HG03565 (cell line): ENCODE data around the gene MIOX.
A peak's percentile ranks its signal among the peaks of the same experiment; 100 is the strongest.
"Not testable (repeated sequence)": the region's sequence is repeated elsewhere in the genome, so short reads cannot be mapped to it uniquely, and the experiment has no call there.

Experiments used
- ATAC-seq: cut with Tn5 transposase; IDR thresholded peaks from one replicate; pipeline ENCODE4 v1.9.1; 2021; ENCODE audit warnings: mild to moderate bottlenecking, moderate library complexity; ENCODE audit not compliant: unreplicated experiment

The MIOX gene

DNA sequence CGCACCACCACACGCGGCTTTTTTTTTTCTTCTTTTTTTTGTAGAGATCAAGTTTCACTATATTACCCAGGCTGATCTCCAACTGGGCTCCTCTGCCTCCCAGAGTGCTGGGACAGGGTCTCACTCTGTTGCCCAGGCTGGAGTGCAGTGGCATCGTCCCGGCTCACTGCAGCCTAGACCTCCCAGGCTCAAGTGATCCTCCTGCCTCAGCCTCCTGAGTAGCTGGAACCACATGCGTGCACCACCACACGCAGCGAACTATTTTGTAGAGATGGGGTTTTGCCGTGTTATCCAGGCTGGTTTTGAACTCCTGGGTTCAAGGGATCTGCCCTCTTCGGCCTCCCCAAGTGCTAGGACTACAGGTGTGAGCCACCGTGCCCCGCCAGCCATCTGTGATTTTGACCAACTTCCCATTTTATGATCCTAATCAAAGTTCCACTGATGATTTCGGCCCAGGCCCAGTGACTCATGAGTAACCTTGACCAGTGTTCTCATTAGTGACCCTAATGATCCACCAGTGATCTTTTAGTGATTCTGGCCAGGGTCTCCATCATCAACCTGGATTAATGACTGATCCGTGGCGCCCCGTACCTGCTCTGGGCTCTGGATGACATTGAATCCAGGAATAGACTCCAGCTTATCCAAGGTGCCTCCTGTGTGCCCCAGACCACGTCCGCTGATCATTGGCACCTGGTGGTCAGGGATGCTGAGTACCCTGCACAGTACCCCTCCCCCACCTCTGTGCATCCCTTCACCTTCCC is 41.4 kb downstream of the MIOX start:
- no peak for ATAC-seq

DNA sequence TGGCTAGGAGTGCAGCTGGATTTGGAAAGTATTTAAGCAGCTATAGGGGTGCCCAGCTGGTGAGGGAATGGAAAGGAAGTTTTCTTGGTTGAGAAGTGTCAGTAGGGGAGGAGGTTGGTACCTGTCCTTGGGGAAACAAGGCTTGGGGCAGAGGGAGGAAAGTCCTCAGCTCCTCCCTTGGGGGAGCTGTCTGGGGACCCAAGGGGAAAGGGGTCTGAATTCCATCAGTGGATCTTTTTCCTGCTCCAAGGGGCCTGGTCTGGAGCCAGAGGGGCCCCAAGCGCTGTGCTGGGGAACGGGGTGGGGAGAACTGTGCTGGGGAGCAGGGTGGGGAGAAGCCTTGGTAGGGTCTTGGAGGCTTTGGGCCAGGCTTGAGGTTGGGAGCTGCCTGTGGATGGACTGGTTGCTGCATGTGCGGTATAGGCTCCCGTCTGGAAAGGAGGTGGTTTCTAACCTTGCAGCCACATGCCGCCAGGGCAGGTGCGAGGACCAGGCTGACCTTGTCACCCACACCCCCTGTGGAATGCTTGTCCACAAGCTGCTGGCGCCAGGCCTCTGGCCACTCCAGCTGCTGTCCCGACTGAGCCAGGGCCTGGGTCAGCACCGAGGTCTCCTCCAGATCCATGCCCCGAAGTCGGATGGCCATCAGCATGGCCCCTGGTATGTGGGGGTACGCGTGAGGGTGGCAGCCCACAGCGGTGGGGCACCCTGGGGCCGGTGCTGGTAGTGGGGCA is 42.2 kb downstream of the MIOX start:
- no peak for ATAC-seq

DNA sequence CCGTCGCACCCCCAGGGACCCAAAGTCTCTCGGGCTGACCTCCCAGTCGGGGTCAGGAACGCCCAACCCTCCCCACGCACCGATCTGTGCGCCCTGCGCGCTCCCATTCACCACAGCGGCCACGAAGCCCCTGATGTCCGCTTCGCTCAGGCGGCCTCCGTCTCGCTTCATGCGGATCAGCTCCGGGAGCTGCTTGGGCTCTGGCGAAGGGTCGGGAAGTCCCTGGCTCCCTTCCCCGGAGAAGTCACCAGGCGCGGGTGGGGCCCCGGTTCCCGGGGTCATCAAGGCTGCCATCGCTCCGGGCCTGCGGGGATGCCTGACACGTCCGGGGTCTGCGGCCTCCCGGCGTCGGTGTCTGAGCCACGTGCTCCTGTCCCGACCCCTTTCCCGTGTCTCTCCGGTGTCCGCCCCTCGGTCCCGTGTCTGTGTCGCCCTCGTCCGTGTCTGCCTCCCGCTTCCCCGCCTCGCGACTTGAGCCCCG is 42.8 kb downstream of the MIOX start:
- no peak for ATAC-seq

DNA sequence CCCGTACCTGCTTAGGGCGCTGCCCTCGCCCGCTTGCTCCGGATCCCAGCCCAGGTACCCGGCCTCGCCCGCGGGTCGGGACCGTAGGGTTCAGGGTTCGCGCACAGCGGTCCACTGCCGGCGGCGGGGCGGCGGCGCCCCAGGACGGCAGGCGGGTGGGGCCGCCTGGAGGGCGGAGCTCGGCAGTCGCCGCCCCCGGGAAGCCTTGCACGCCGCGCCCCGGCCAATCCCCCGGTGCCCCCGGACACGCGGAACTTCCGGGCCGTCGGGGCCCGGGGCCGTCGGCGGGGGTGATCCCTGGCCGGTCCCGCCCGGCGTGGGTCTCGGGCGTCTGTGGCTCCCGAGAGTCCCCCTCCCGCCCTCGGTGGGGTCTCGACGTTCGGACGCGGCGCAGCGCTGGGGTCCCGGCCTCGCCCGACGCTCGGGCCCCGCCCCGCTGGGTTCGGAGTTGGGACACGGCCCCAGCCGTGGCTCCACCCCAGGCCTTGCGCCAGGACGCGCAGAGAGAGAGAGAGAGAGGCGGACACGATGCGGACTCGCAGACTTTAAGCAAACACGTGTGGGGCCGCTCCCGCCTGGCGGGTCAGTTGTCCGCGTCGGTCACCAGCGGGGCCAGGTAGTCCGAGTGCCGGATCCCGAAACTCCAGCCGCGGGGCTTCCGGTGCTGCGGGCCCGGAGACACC is 43.4 kb downstream of the MIOX start, which contains the start of gene TYMP:
TSS of gene TYMP (minus strand) at position 116 of the 683 bp plus-strand sequence. CDS start 303 bp downstream, outside the sequence.
- peak; percentile 15 for ATAC-seq

DNA sequence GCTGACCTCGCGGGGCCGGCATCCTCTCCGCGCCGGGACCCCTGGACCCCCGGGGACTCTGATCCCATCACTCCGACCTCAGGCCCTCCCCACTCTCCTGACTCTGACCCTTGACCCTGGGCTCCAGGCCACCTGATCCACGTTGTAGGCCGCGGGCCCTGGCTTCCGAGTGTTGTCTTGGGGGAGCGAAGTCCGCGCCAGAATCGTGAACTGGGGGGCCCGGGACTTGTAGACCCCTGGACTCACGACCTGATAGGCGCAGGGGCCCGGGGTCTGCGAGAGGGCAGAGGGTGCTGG is 43.9 kb downstream of the MIOX start:
- no peak for ATAC-seq

GRCh38 chr22:50530877-50531545 is 44.4 kb downstream of the MIOX start:
- ATAC-seq, result no peak

- ATAC-seq, result peak; percentile 21
Observed at GRCh38 chr22:50531546-50531961, 44.9 kb downstream of the MIOX start.

DNA sequence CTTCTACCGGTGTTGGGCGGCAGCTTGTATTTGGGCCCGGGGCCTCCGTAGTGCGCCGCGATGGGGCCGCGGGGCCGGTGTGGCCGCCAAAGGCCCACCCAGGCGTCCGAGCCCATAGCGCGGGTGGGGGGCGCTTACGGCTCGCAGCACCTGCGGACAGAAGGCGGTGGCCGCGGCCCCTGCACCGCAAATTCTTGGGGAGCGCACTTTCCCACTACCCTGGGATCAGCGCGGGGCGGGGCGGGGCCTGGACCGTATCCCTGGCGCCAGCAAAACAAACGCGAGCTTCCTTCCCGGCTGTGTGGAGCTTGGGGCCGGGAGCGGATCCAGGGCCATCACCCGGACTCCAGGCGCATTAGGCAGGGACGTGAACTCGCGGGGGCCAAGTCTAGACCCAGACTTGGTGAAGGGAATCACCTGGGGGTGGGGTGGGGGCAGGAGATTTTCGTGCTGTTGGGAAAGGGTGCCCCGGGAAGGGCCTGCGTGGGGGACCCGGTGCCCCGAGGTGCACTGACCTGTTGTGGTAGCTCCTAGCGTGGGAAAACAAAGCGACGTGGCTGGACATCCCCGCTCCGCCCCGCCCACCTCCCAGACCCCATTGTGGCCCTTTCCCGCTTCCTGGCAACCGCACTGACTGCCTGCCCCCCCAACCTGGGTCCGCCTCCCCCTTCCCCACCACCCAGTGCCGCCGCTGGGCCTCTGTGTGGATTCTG is 45.5 kb downstream of the MIOX start:
- ATAC-seq, result no peak

DNA sequence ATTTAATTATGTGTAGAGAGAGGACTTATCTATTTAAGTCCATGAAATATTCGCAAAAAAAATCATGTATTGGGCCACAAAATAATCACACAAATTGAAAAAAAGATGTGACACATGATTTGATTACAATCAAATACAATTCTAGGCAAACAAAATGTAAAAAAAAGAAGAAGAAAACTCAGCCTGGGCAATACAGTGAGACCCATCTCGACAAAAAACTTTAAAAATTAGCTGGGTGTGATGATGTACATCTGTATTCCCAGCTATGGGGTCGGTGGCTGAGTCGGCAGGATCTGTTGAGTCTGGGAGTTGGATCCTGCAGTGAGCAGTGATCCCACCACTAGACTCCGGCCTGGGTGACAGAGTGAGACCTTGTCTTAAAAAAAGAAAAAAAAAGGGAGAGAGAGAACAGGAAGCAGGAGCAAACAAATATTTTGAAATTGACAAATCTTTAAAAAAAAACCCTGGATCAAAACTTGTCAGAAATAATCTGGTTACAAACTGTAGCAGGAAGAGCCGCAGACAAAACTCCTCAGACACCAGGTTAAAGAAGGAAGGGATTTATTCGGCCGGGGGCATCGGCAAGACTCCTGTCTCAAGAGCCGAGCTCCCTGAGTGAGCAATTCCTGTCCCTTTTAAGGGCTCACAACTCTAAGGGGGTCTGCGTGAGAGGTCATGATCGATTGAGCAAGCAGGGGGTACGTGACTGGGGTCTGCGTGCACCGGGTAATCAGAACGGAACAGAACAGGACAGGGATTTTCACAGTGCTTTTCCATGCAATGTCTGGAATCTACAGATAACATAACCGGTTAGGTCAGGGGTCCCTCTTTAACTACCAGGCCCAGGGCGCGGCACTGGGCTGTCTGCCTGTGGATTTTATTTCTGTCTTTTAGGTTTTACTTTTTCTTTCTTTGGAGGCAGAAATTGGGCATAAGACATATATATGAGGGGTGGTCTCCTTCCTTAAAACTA is 46.5 kb downstream of the MIOX start:
- ATAC-seq, result no peak

DNA sequence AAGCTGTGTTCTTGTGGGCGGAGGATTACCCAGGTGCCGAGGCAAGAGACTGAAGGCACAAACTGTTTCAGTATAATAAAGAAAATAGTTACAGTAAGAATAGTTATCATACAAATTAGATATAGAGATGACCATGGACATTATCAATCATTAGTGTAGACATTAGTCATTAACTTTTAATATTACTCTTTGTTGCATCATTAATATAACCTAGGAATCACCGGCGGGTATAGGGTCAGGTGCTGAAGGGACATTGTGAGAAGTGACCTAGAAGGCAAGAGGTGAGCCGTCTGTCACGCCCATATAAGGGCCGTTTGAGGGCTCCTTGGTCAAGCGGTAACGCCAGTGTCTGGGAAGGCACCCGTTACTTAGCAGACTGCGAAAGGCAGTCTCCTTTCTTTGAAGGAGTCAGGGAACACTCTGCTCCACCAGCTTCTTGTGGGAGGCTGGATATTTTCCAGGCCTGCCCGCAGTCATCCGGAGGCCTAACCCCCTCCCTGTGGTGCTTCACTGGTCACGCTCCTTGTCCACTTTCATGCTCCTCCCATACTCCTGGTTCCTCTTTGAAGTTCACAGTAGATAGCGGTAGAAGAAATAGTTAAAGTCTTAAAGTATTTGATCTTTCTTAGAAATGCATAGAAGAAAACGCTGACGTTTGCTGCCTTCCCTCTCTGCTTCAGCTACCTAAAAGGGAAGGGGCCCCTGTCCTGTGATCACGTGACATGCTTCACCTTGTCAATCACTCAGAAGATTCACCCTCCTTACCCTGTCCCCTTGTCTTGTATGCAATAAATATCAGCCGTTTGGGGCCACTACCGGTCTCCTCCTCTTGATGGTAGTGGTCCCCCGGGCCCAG is 47.4 kb downstream of the MIOX start:
- not testable (repeated sequence) for ATAC-seq

- ATAC-seq, result no peak
Observed at GRCh38 chr22:50535113-50535512, 48.5 kb downstream of the MIOX start.

- no peak for ATAC-seq
Observed at GRCh38 chr22:50536226-50536625, 49.6 kb downstream of the MIOX start.

- no peak for ATAC-seq
Observed at GRCh38 chr22:50537765-50538164, 51.1 kb downstream of the MIOX start.
